Measurements from ENCODE around the gene TES. TPM values are rescaled to one million over a fixed set of nuclear protein-coding genes. Genes with fewer than 3 reads are reported as not detected.

The TES gene
- total RNA-seq, 1 donor from 2014 or later: 15.8 TPM

GRCh38 chr7:116305485-116306408, 95.4 kb downstream of the TES start:
- no peak for DNase-seq (ENCODE audit: low spot score)
- intact Hi-C loops (cut with DNase I): no loop called here

GRCh38 chr7:116306409-116307048, 96.2 kb downstream of the TES start:
- intact Hi-C loops (cut with DNase I): no loop called here
- DNase-seq (ENCODE audit: low spot score): no peak

GRCh38 chr7:116307253-116307652, 96.9 kb downstream of the TES start:
- intact Hi-C loops (cut with DNase I): no loop called here
- DNase-seq (ENCODE audit: low spot score): no peak

Other genes starting within 250 kb of the TES start
- gene TFEC, start 179.8 kb upstream of the TES start, total RNA-seq: 1.6 TPM

Data from cardiac septum (tissue), 1 donor.